RPMI8226 (cell line): Measurements from ENCODE around the gene LIME1.
A peak's percentile ranks its signal among the peaks of the same experiment; 100 is the strongest.
"Not testable (repeated sequence)": the region's sequence is repeated elsewhere in the genome, so short reads cannot be mapped to it uniquely, and the experiment has no call there.

Experiments used
- DNase-seq: peaks from one replicate; pipeline ENCODE4 v3.0.0-alpha.2; 2015

LIME1 gene

DNA sequence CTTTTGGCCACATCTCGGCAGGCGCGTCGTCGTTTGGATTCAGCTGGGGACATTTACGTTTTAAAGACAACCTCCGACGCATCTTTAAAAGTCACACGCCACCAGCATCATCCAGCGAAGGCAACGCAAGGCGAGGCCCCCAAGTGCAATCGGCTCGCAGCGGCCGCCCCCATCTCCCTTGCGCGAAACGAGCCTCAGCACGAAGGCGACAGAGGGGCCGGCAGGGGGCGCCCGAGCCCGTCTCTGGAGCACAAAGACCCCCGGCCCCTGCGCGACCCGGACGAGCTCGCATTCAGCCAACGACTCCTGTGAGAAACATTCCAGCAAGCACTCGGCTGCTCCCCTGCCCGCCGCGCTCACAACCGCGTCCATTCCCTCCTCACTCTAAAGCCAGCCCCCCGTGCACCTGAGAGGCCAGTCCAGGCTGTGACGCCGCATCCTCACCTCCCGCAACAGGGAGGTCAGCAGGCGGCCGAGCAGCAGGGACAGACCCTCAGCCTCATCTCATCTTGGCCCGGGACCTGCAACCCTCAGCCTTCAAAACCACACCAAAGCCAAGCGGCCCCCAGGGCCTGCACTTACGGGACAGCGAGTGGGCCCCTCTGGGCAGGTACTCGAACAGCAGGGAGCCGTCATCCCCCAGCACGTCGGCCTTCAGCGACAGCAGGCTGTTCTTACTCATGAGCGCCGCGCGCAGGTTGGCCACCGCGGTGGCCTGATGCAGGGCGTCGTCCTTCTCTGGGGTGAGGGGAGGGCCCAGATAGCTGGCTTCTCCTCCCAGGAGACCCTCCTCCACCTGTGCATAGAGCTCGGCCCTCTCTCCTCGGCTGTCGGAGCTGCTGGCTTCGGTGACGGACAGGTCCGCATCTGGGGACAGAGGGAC is 38.9 kb downstream of the LIME1 start:
- DNase-seq, result no peak

DNA sequence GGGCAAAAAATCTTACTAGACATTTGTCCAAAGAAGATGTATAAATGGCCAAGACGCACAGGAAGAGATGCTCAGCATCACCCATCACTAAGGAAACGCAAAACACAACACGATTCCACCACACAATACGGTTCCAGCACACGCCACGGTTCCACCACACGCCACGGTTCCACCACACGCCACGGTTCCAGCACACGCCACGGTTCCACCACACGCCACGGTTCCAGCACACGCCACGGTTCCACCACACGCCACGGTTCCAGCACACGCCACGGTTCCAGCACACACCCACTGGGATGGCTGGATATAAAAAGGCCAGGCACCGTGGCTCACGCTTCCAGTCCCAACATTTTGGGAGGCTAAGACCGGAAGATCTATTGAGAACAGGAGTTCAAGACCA is 40.4 kb downstream of the LIME1 start:
- not testable (repeated sequence) for DNase-seq

DNA sequence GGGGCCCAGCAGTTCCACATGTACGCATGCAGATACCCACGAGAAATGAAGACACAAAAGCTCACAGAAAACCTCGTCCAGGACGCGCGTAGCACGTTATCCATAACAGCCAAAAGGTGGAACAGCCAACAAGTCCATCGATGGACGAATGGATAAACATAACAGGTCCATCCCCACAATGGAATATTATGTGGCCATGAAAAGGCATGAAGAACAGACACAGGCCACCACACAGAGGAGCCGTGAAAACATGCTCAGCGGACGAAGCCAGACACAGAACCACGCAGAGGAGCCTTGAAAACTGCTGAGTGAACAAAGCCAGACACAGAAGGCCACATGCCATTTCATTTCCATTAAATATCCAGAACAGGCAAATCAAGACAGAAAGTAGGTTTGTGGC is 41.1 kb downstream of the LIME1 start:
- no peak for DNase-seq

DNA sequence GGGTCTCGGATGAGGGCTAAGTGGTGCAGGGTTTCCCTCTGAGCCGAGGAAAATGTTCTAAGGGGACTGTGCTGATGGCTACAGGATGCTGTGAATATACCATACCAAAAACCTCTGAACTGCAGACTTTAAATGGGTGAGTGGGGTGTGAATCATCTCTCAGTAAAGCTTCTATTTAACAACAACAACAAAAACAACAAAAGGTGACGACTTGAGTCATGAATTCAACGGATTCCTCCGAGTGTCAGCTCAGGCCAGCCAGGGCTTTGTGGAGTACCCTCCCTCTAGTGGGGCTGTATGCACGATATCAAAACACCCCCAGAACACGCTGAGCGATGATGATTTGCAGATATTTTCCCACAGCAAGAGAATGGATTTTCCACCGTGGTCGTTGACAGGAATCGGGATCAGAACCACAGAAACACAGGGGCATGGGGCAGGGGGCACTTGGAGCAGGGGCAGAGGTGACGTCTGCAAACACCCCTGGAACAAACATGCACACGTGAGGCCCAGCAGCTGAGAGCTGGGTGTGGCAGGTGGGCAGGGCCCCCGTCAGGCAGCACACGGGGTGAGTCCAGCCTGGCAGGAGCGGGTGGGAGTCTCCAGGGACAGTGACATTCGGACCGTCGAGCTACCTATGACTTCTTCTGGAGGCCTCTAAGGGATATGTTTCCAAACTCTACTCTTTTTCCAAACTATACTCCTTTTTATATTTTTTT is 41.7 kb downstream of the LIME1 start:
- DNase-seq, result no peak

DNA sequence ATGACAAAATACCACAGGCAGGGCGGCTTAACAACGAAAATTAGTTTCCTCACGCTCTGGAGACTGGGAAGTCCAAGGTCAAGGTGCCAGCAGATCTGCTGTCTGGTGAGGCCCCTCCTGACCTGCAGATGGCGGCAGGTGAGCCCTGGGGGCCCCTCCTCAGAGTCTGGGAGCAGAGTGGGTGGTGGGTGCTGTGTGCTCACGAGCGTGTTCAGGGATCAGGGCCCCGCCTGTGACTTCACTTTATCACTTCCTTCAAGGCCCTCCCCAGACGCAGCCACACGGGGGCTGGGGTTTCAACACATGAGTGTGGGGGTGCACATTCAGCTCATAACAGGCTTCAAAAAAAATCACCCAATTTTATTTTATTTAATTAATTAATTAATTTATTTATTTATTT is 42.4 kb downstream of the LIME1 start:
- DNase-seq, result no peak

DNA sequence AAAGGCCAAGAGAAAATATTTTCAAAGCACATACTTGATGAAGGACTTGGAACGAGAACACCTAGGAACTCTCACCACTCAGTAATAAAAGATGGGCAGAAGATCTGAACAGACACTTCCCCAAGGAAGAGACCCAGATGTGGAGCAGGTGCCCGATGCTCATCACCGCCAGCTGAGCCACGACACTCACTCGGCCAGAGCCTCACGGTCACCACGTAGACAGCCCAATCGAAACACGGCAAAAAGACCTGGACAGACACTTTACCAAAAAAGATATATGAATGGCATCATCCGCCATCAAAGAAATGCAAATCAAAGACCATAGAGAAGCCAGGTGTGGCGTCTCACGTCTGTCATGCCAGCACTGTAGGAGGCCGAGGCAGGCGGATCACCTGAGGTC is 44.7 kb downstream of the LIME1 start:
- DNase-seq, result no peak

DNA sequence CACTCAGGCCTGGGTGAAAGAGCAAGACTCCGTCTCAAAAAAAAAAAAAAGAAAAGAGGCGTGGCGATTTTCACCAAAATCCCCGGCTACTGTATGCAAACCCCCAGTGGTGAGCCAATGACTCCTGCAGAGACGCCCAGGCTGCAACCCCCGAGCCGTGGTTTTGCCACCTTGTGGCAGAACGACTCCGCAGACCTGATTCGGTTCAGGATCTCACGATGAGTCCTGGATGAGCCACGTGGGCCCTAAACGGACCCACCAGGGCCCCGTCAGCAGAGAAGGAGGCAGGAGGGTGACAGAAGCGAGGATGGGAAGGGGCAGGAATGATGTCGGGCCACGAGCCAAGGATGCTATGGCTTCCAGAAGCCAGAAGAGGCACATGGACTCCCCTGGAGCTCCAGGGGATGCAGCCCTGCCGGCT is 45.6 kb downstream of the LIME1 start:
- DNase-seq, result peak; percentile 82

DNA sequence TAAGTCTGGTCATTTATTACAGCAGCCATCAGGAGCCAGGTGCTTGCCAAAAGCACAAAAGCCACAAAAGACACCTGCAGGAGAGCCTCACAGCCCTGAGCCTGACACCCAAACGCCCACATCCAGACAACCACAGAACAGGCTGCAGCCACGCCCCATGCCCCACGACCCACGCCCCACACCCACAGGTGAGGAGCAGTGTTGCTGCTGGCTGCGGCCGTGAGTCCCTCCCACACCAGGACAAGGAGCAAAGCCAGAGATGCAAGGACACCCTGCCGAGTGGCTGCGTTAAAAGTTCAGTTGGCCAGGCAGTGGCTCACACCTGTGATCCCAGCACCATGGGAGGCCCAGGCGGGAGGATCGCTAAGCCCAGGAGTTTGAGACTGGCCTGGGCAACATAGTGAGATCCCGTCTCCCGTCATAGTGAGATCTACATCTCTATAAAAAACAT is 46.1 kb downstream of the LIME1 start:
- peak; percentile 55 for DNase-seq

DNA sequence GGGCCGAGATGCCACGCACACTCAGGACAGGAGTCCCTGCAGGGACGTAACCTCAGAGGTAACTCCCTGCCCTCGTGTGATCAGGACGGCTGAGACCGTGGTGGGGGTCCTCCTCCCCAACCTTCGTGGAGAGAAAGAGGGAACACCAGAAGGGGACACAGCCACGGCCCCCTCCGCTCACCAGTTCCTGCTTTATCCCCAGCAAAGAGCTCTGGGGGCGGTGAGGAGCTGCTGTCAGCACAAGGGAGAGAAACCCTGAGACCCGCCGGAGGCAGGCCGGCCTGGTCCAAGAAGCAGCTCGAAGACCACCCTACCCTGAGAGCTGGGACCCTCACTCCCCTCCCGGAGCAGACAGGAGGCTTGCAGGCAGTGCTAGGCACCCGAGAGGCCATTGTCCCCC is 47.5 kb downstream of the LIME1 start:
- DNase-seq, result no peak

DNA sequence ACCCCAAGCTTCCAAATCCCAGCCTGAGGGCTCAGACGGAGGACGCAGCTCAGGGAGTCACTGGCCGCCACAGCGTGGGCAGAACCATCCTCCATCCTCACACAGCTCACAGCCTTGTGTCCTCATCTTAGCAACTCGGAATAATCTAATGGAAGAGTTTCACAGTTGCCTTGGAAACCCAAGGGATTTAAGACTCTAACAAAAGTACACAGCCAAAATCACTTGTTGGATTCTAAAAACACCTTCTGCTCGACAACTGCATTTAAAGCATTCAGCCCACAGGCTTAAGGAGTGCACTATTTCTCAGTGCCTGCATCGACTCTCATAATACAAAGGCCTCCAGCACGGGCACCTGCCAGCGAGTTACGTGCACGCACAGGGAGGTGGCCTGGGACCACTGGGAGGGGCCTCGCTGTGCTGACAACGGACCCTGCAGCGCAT is 49.2 kb downstream of the LIME1 start:
- no peak for DNase-seq

DNA sequence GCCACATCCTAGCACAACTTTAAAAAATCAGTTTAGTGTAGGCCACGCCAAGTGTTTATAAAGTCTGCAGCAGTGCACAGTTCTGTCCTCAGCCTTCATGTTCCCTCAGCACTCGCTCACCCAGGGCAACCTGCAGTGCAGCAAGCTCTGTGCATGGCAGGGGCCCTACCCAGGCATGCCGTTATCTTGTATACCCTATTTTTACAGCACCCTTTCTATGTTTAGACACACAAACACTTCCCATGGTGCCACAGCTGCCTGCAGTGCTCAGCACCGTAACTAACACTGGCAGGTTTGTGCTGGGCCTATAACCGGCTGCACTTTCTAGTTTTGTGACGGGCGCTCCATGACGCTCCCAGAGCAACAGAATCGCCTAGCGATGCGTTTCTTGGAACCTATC is 50.8 kb downstream of the LIME1 start:
- no peak for DNase-seq

DNA sequence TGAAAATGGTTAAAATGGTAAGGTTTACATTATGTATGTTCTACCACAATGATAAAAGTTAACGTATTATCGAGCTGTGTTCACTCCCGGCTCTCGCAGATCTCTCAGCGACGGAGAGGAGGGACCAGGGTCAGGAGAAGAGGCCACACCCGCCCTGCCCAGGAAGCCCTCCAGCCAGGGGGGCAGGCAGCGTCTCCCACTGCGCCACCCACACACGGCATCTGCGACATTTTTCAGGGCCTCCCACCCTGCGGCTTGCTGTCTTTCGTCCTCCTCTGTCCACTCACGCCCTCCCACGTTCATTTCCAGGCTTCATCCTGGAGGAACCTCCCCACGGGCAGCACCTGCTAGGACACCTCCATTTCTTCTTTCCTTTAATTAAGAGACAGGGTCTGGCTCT is 51.3 kb downstream of the LIME1 start:
- no peak for DNase-seq
